Putamen (tissue), 1 donor: ENCODE data around the gene SPINK1.
"Not testable (repeated sequence)": the region's sequence is repeated elsewhere in the genome, so short reads cannot be mapped to it uniquely, and the experiment has no call there.

Source experiments
- DNase-seq: peaks from one replicate; pipeline ENCODE4 v3.0.0-alpha.2; 2016; ENCODE audit warnings: low spot score

The SPINK1 gene

DNA sequence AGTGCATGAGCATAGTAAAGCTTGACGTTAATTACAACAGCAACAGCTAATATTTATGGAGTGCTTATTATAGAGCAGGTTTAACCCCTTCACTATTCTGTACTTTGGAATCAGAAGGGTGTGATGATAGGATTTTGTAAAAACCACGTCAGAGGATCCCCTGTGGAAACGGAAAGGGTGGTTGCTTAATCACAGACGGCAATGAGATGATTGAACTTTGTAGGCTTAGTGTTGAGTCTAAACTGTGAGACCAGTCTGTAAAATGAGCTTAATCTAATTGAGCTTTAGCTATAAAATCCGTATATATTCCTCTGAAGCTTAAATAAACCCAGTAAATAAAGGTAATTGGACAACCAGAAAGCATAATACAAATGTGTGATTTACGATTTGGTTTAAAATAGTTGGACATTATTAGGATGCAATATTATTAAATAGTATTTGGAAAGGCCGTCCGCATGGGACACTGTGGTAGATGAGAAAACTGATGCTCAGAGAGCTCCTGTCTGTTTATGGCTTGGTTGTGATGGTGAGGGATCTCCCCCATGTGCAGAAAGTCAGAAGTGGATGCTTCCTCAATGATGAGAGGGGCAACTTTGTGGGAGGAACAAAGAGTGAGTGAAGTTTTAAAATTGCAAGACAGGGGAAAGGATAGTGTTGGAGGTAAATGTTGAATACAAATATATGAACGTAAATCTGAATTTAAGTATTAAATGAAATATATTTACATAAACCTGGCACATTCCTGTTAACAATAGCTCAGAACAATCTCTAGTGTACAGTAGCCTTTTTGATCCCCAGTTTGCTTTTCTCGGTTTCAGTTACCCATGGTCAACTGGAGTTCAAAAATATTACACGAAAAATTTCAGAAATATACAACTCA lies 23.7 kb upstream of the SPINK1 start:
- no peak for DNase-seq

DNA sequence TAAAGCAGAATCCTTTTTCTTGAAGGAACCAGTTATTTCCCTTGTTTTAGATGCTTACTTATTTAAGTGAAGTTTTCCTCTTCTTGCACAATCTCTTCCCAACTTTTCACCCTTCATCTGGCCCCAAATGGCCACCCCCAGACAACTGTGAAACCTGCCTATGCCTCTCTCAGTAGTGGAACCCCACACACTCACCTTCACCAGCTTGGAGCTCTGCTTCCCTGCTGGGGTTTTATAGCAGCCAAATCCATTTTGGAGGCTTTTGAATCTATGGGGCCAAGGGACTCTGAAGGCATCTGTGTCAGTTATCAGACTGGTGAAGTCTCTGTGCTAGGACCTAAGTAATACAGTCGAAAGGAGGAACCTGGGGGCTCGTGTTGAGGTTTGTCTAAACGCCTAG lies 22.9 kb upstream of the SPINK1 start:
- DNase-seq, result no peak

DNA sequence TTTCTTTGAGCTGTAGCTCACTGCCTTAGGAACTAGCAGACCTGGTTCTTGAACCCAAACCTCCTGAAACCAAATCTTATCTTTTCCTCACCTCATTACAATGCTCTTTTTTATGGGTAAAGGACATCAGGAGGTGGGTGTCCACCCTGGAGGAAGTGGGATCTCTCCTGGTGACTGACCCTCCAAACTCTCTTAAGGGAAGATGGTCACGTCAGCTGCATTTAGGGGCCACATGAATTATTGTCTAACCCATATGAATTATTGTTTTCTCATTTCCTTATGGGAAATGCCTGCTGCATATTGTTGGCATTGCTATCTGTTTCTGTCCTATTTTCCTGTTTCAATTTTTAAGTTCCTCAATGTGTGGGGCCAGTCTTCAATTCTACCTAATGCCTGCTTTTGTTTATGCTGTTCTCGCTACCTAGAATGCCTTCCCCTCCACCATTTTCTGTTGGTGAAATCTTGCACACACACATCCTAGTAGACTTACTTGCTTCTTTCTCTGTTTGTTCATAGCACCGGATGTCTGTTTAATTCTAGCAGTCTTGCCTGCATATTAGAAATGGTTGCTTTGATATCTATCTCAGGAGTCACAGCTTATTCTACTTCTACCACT lies 22.0 kb upstream of the SPINK1 start:
- DNase-seq, result no peak

DNA sequence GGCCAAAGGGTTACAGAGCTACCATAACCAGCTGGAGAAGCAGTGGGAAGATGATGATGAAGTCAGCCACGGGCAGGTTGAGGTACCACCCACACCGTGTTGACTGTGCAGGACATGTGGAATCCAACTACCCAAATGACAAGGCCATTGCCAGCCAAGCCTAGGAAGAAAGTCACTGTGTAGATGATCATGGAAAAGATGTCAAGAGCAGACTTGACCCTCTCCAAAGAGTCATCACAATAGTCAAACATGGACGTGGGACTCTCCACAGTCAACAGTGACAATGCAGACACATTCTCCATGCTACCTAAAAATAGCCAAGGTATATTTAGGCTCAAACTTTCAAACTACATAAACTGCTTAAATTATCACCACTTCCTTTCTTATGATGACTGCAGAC lies 20.9 kb upstream of the SPINK1 start:
- DNase-seq, result no peak

DNA sequence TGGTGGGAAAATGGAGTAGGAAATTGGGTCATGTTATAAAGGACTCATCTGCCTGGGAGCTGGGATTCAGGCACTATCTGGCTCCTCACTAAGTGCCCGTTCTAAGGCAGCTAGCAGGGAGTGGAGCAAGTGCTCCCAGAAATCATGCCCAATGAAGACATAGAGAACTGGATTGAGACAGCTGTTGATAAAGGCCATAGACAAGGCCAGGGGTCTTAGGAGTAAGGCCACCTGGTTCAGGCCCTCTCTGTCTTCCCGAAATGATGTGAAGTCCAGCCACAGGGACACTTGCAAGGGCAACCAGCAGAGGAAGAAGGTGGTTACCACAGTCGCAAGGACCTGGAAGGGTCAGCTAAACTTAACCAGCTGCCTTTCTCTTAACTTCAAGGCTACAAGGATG lies 20.1 kb upstream of the SPINK1 start:
- DNase-seq, result no peak

DNA sequence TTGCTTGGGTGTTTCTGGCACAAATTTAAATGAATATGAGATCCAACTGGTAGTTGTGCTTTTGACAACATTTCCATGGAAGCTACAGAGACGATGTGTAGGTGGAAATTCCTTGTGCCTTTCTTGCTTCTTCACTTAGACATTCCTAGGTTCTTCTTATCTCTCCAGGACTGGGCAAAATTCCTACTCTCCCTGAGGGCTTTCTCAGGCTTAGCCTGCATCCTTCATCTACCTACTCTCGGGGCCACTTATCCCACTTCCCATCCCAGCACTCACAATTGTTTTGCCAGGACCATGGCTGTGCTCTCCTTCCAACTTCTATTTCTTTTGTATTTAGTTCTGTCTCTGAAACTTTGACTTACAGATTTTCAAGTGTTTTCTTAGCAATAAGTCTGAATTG lies 17.8 kb upstream of the SPINK1 start:
- DNase-seq, result no peak

DNA sequence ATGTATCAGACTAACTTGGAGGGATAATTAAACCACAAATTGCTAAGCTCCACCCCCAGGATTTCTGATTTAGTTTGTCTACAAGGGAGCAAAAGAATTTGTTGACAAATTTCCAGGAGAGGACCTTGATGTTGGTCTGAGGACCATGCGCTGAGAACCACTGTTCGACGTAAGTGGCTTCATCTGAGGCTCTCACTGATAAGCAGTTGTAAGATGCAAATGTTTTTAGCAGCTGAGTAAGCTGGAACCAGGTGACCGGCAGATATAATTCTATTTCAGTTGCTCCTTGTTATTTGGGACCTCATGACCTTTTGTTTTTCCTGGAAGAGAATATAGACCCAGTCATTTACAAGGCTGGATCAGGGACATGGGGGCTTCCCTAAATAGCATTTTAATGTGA lies 14.1 kb upstream of the SPINK1 start:
- no peak for DNase-seq

DNA sequence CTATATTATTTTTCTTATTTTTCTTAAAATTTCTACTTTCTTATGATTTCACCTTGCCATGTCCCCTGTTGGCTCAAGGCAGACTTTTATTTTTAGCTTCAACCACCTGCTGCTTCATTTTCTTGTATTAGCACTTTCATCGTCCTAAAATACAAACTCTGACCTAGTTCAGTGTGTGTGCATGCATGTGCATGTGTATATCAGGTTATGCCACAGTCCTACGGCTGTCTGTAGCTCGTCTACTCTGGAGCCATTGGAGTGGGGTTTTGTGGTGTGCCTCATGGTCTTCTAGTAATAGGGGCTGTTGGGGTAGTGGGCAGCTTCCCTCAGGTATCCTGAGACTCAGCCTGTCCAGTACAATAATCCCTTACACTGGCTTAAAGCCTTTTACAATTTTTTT lies 13.4 kb upstream of the SPINK1 start:
- no peak for DNase-seq

DNA sequence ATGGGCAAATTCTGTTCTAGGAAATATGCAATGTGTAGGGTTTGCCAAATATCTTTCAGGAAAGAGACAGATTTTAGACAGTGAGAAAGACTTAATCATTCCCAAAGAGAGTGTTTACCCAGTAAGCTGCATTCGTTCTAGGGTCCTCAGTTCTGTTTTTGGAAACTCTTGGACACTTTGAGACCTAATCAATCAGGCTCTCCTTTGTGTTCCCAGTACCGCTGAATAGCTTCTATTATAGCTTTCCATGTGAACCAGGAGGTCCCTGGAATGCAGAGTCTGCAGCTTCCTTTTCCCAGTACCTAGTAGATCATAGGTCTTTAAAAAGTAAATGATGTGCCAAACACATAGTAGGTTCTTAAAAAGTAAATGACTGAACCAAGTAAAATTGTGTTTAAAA lies 11.4 kb upstream of the SPINK1 start:
- no peak for DNase-seq

DNA sequence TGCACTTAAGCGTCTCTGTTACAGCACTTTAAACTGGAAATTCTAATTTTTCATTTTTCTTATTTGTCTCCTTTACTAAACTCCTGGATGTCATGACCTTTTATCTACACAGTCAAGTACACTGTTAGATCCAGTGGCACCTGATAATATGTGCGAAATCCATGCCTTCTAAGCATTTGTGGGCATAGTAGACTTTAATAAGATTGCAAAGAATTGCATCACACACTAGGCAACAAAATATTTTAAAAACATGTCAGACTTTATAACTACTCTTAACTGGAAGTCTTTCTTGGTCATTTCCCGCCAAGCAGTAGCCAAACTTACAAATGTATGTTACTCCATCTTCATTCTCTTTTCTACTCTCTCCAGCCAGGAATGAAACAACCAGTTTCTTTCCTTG lies 5.0 kb upstream of the SPINK1 start:
- no peak for DNase-seq

DNA sequence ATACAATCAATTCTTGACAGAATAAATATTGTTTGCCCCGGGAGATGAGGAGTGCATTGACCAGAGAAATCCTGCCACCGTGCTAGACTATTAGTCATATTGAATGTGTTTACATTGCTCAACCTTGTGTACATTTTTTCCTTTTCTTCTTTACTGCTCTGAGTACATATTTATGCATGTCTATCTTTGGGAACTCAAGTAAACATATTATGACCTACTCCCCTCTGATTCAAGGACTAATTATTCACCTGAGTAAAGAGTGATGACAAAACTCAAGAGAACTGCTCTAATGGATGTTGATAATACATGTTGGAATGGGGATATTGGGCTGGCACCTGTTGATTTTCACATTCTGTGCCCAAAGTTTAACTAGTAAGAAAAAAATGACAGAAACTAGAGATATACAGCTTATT lies 3.9 kb upstream of the SPINK1 start:
- no peak for DNase-seq

DNA sequence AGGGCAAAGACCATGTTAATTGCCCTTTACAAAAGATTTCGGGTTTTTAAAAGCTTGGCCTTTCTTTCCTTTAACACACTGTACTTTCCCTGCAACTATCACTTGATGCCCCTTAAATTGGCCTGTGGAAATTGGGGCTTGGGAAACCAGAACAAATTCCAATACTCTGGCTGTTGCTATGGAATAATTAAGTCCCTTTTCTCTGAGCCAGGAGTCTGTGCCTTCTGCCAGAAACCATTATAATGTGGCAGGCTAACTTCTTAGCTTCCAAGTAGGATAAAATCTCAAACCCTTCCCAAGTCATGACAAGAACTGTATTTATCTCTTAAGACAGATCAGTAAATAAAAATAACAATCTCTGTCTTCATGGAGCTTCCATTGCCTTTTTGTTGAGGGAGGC lies 1.1 kb upstream of the SPINK1 start:
- DNase-seq, result no peak

DNA sequence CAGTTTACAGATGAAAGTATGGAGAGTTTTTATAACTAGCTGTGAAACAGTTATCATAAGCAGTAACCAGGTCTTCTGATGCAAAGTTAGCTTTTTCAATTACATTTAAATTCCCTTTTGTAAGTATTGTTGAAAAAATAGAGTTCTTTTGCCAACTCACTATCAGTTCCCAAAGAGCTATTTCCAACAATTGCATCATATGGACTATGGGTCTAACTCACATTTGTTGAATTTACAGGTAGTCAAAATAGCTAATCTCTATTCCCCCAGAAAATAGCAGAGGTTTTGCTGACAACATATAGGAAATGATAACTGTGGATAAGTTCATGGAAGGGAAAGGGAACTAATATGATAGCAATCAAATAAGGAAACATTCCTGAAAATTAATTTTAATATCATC lies 1.4 kb downstream of the SPINK1 start:
- DNase-seq, result no peak

DNA sequence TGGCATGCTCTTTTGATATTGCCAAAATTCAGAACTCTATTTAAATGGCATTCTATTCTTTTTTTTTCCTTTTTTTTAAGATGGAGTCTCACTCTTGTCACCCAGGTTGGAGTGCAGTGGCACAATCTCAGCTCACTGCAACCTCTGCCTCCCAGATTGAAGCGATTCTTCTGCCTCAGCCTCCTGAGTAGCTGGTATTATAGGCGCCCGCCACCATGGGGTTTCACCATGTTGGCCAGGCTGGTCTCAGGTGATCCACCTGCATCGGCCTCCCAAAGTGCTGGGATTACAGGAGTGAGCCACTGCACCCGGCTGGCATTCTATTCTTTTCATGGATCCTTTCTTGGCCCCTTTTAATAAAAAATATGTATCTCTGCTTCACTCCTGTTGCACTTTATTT lies 4.5 kb downstream of the SPINK1 start:
- not testable (repeated sequence) for DNase-seq

DNA sequence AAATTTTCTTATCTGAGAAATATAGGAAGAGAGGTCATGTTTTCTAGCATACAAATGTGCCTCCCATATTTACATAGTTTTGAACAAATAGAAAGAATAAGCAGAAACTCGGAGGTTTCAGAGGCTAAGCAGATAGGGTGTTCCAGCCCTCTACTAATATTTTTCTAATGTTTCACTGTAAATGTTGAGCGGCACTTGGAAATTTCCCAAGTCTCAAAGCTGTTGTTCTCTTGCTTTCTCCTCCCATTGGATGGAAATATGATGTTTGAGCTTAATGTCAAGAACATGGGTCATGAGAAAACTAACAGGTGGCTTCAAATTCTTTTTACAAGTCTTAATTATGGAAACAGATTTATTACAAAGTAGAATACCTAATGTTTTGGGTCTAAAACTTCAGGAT lies 5.1 kb downstream of the SPINK1 start:
- no peak for DNase-seq

DNA sequence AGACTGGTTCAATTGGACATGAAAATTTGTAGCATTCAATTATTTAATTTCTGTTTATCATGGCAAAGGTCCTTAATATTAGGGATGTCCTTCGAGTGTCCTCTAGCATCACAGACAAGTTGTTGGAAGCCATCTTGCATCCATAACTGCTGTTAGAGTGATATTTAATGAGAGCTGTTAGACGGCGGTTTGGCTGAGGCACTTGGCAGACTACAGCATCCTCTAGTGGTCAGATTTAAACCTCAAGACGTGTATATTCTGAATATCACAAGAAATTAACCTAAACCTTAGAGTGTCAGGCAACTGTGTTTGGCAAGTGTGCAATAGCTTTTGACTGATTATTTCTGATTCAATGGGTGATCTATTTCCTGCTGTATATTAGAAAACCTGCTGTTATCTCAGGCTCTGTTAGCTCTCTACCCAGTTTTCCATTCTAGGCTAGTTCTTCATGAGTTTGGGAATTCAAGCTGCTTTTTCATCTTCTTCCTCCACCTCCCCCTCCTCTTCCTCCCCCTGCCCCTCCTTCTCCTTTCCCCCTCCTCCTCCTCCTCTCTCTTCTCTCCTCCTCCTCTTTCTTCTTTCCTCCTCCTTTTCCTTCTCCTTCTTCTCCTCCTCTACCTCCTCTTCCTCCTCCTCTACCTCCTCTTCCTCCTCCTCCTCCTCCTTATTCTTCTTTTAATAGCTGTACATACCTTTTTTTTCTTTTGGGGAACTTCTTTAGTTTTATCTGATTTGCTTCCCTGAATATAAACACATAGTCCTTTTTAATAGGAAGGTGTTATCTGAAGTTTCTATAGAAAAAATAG lies 8.6 kb downstream of the SPINK1 start:
- peak; percentile 74 for DNase-seq

DNA sequence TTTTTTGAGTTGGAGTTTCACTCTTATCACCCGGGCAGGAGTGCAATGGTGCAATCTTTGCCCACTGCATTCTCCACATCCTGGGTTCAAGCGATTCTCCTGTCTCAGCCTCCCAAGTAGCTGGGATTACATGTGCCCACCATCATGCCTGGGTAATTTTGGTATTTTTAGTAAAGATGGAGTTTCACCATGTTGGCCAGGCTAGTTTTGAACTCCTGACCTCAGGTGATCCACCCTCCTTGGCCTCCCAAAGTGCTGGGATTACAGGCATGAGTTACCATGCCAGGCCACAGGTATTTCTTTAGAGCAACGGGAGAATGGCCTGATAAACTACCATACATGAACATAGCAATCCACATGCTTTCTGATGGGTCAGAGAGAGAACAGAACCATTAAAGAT lies 9.2 kb downstream of the SPINK1 start:
- DNase-seq, result not testable (repeated sequence)

DNA sequence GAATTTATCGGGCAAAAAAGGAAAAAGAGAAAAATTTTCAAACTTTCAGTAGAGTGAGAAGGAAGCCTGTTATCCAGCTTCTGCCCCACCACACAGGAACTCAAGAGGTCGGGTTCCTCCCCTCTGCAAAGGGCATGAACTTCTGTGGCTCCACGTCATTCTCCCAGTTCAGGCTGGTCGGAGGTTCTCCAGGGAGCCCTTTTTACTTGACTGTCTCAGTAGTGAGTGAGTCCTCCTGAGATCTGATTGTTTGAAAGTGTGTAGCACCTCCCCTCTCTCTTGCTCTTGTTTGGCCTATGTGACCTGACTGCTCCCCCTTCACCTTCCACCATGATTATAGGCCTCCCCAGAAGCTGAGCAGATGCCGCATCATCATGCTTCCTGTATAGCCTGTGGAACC lies 9.7 kb downstream of the SPINK1 start:
- no peak for DNase-seq

DNA sequence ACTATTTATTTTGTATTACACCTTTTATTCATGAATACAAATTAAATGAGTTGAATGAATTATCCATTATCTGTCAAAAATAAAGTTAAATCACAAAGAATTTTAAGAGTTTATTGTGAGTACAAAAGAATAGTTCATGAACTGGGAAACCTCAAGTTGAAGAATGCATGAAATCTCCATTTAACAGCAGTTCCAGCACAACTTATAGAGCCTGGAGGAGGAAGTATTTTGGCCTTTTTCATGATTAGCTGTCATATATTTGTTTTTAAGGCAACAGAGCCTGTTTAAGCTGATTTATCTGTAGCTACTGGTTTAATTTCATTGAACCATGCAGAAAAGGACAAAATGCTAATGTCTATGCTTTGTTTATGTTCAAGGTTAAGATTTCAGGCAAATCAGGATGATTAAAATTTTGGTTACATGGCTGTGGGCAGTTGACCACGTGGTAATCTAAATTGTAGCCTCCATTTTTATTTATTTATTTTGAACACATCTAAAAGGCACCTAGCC lies 12.2 kb downstream of the SPINK1 start:
- DNase-seq, result no peak

DNA sequence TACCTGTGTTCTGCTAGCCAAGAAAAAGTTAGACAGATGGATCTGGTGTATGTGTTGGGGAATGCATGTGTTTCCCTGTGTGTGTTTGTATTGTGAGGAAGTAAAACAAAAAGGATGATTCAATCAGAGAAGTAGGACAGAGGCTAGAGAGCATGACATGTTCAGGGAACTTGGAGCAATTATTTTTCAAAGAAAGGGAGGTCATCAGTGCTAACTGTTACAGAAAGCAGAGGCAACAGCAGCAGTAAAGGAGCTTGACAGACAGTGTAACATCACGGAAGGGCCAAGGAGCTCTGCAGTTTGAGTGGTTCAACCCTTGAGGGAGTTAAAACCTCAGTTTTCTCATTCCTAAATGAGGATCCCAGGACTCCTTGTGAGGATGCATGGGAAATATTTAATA lies 13.2 kb downstream of the SPINK1 start:
- no peak for DNase-seq

DNA sequence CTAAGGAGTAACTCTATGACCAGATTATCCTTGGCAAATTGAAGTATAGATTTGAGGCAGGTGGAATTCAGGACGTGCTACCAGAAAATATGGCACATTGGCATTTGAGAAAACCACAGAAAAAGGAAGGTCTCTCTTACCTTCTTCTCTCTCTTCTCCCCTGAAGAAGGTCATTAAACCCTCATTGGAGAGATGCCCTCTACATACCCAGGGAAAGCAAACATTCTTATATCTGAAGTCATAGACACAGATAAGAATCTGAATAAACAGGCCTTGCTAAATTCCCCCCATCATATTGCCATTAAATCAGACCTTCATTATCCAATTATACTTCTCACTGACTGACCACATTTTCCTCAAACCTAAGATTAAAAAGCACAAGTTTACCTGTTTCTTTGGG lies 17.8 kb downstream of the SPINK1 start:
- DNase-seq, result no peak

DNA sequence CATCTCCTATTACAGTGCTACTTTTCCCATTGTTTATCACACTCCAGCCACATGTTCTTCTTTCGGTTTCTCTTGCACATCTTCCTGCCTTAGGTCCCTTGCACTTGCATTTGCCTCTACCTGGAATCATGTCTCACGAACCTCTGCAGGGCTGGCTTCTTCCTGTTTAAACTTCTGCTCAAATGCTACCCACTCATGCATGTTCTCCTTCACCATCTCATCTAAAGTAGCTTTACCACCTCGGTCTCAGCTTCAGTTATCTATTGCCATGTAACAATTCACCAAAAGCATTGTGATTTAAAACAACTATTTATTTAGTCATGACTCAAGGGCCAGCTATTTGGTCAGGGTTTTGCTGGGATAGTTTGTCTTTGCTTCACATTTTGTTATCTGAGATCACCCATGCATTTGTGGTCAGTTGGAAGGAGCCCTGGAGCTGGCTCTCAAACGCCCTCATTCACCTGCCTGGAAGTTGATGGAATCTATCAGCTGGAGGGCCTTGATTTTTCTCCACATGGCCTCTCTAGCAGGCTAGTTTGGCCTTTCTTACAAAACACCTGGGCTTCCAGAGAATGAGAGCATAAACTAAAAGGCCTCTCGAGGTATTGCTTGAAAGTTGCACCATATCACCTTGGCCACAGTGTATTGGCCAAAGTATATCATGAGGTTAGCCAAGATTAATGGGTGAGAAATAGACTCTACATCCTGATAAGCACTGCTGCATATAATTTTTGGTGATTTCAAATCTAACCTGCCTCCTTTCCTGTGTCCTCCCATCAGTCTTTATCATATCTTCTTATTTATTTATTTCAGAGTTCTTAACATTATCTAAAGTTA lies 21.4 kb downstream of the SPINK1 start:
- no peak for DNase-seq
